K562 (cell line): ENCODE data around the gene SAMD14. TPM values are rescaled to one million over a fixed set of nuclear protein-coding genes. Genes with fewer than 3 reads are reported as not detected.

Experiments used
- ARID2 ChIP-seq: fragments of 450-650 bp; IDR thresholded peaks from 2 replicates; pipeline ENCODE4 v1.6.1; 2017; ENCODE audit warnings: antibody characterized with exemption, mild to moderate bottlenecking
- CEBPG ChIP-seq, 3 experiments: fragments of 200-800 bp in 1 of 3; sonication (Bioruptor generic) in 1 of 3; sonication (generic) in 1 of 3; formaldehyde crosslinking in 1 of 3; IDR thresholded peaks in 2 of 3; conservative IDR thresholded peaks in 1 of 3; 2 replicates each; pipeline versions ENCODE4 v1.6.1 to v1.8.0; 2016 to 2022; ENCODE audit warnings: missing compliant biosample characterization in 2 of 3, missing genetic modification characterization in 2 of 3, mild to moderate bottlenecking in 1 of 3, missing genetic modification reagents in 1 of 3
- CHD4 ChIP-seq: fragments of 200-600 bp; sonication (generic); IDR thresholded peaks from 3 replicates; pipeline ENCODE4 v1.6.1; 2012; ENCODE audit warnings: low read depth, mild to moderate bottlenecking, mixed read lengths, low read length, inconsistent platforms; ENCODE audit not compliant: insufficient read depth, insufficient replicate concordance, poor library complexity, severe bottlenecking
- CUX1 ChIP-seq: fragments of 200-800 bp; sonication (Bioruptor generic); IDR thresholded peaks from 2 replicates; pipeline ENCODE4 v1.6.1; 2016; ENCODE audit warnings: missing genetic modification characterization, missing compliant biosample characterization
- ETV5 ChIP-seq: sonication (generic); formaldehyde crosslinking; IDR thresholded peaks from 2 replicates; pipeline ENCODE4 v1.4.0; 2020; ENCODE audit warnings: low read depth, mild to moderate bottlenecking, missing genetic modification reagents
- FOXA1 ChIP-seq: fragments of 450-650 bp; IDR thresholded peaks from 2 replicates; pipeline ENCODE4 v1.6.1; 2016; ENCODE audit warnings: mild to moderate bottlenecking, borderline replicate concordance
- HOXB6 ChIP-seq: fragments of 250-450 bp; sonication (Bioruptor Pico); IDR thresholded peaks from 2 replicates; pipeline ENCODE4 v1.5.1; 2022; ENCODE audit warnings: mild to moderate bottlenecking, borderline replicate concordance
- ILK ChIP-seq: fragments of 450-650 bp; IDR thresholded peaks from 2 replicates; pipeline ENCODE4 v1.6.1; 2016; ENCODE audit warnings: missing genetic modification characterization, low read depth, mild to moderate bottlenecking, missing compliant biosample characterization, moderate library complexity, borderline replicate concordance
- IRF2 ChIP-seq: sonication (generic); formaldehyde crosslinking; IDR thresholded peaks from 2 replicates; pipeline ENCODE4 v1.8.1; 2022; ENCODE audit warnings: mild to moderate bottlenecking, missing genetic modification reagents
- KAT2B ChIP-seq: IDR thresholded peaks from one replicate; pipeline ENCODE4 v1.6.1; 2012; ENCODE audit warnings: low read depth, mild to moderate bottlenecking, control low read depth, inconsistent platforms, low read length, moderate library complexity
- MAFG ChIP-seq: fragments of 450-650 bp; conservative IDR thresholded peaks from 2 replicates; pipeline ENCODE4 v1.6.1; 2016; ENCODE audit warnings: missing genetic modification characterization, missing compliant biosample characterization
- RBBP5 ChIP-seq: fragments of 200-600 bp; sonication (generic); IDR thresholded peaks from 2 replicates; pipeline ENCODE4 v1.6.1; 2012; ENCODE audit warnings: borderline replicate concordance, mild to moderate bottlenecking, low read length, control low read depth, inconsistent platforms; ENCODE audit not compliant: insufficient read depth, poor library complexity, severe bottlenecking
- RCOR1 ChIP-seq, 2 experiments: IDR thresholded peaks; 2 replicates each; pipeline ENCODE4 v1.6.1; 2012; ENCODE audit warnings: low read depth in 2 of 2, low read length in 2 of 2, borderline replicate concordance in 1 of 2, improper control_type of control experiment in 1 of 2
- SMARCA4 ChIP-seq: fragments of 450-650 bp; IDR thresholded peaks from 2 replicates; pipeline ENCODE4 v1.6.1; 2016
- TBP ChIP-seq: optimal IDR thresholded peaks from 2 replicates; pipeline ENCODE3; 2011; ENCODE audit warnings: low read depth, low read length, improper control_type of control experiment
- TEAD2 ChIP-seq: fragments of 450-650 bp; IDR thresholded peaks from 2 replicates; pipeline ENCODE4 v1.6.1; 2016; ENCODE audit warnings: missing genetic modification characterization, control low read depth, missing compliant biosample characterization
- ZFPM2 ChIP-seq: fragments of 250-450 bp; sonication (Bioruptor Pico); IDR thresholded peaks from 2 replicates; pipeline ENCODE4 v1.5.1; 2022; ENCODE audit warnings: mild to moderate bottlenecking
- ZNF140 ChIP-seq: fragments of 250-450 bp; sonication (Bioruptor Pico); IDR thresholded peaks from 2 replicates; pipeline ENCODE4 v1.8.0; 2021; ENCODE audit warnings: moderate library complexity, mild to moderate bottlenecking, inconsistent platforms
- ZNF354B ChIP-seq: fragments of 250-450 bp; sonication (Bioruptor Pico); IDR thresholded peaks from 2 replicates; pipeline ENCODE4 v1.4.0; 2020
- ZNF431 ChIP-seq: sonication (generic); formaldehyde crosslinking; IDR thresholded peaks from 2 replicates; pipeline ENCODE4 v1.8.0; 2022; ENCODE audit warnings: mild to moderate bottlenecking, missing genetic modification reagents
- polyA plus RNA-seq, 8 experiments: library from polyadenylated mRNA; depleted of rRNA in 4 of 8; stranded (reverse) in 5 of 8; unstranded in 3 of 8; fragments of >200 nt; fragmentation: Nextera tagmentation in 2 of 8; fragmentation: Illumina TruSeq in 1 of 8; extraction: Ambion mirVana in 2 of 8; extraction: Trizol in 1 of 8; gene quantifications; 2 replicates each; pipeline versions ENCODE4 v1.2.1 to v1.2.3, GENCODE V29; 2011 to 2014; ENCODE audit warnings: inconsistent platforms in 1 of 8, missing spikeins in 1 of 8
- total RNA-seq, 7 experiments: library from RNA; depleted of rRNA in 6 of 7; stranded (reverse); fragments of >200 nt in 6 of 7; fragmentation: Illumina TruSeq in 2 of 7; extraction: Trizol in 2 of 7; gene quantifications; 2 replicates each; pipeline versions ENCODE4 v1.2.1 to v1.2.3, GENCODE V29; 2011 to 2021; ENCODE audit warnings: low replicate concordance in 1 of 7
- TF ChIP-seq, protein P1 (sequence below): fragments of 250-450 bp; sonication (Bioruptor Pico); IDR thresholded peaks from 2 replicates; pipeline ENCODE4 v1.4.0; 2020; ENCODE audit warnings: mild to moderate bottlenecking

SAMD14 gene
- total and polyA plus RNA-seq, 9 of the 15 experiments (the other 6 are each of a cell fraction or from before 2014, with no cell fraction given), result 0.04 to 0.07 TPM; not detected in 7

GRCh38 chr17:50139950-50140885 is 10.3 kb upstream of the SAMD14 start (continued):
- no peak for TF ChIP-seq CEBPG (CRISPR knock-in tag; IDR thresholded peaks at IDR 0.05)
- no peak for TF ChIP-seq CEBPG (tag; conservative IDR thresholded peaks at IDR 0.05 in 1 of 2, IDR thresholded peaks at IDR 0.05 in 1 of 2)
- TF ChIP-seq ZNF140 (CRISPR knock-in tag), result no peak
- TF ChIP-seq KAT2B, result no peak
- TF ChIP-seq CHD4, result no peak
- TF ChIP-seq, protein P1, sequence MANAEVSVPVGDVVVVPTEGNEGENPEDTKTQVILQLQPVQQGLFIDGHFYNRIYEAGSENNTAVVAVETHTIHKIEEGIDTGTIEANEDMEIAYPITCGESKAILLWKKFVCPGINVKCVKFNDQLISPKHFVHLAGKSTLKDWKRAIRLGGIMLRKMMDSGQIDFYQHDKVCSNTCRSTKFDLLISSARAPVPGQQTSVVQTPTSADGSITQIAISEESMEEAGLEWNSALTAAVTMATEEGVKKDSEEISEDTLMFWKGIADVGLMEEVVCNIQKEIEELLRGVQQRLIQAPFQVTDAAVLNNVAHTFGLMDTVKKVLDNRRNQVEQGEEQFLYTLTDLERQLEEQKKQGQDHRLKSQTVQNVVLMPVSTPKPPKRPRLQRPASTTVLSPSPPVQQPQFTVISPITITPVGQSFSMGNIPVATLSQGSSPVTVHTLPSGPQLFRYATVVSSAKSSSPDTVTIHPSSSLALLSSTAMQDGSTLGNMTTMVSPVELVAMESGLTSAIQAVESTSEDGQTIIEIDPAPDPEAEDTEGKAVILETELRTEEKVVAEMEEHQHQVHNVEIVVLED (CRISPR knock-in tag), result no peak
- no peak for TF ChIP-seq TEAD2
- TF ChIP-seq ZFPM2 (CRISPR knock-in tag), result no peak
- TF ChIP-seq ETV5 (CRISPR knock-in tag), result no peak
- TF ChIP-seq ZNF431 (CRISPR knock-in tag), result no peak
- no peak for TF ChIP-seq IRF2 (CRISPR knock-in tag)
- no peak for TF ChIP-seq CUX1 (CRISPR knock-in tag)
- no peak for TF ChIP-seq ZNF354B (CRISPR knock-in tag)
- no peak for TF ChIP-seq ILK (tag)
- TF ChIP-seq MAFG, result no peak
- TF ChIP-seq ARID2, result no peak
- no peak for TF ChIP-seq HOXB6
- no peak for TF ChIP-seq TBP
- TF ChIP-seq SMARCA4, result no peak
- TF ChIP-seq FOXA1, result no peak
- peak in 1 of 2 experiments; percentile 94; a peak in 3 of 4 replicates for TF ChIP-seq RCOR1 (IDR thresholded peaks at IDR 0.05; ENCODE audit: borderline replicate concordance in 1 of 2, low read depth in 2 of 2, low read length in 2 of 2)
- no peak for TF ChIP-seq RBBP5
